T follicular helper cell (primary cell): Measurements from ENCODE around the gene GORASP1.

Experiments
- DNase-seq: peaks from one replicate; pipeline ENCODE4 v3.0.0-alpha.2; 2020; ENCODE audit warnings: low read depth

The GORASP1 gene

DNA sequence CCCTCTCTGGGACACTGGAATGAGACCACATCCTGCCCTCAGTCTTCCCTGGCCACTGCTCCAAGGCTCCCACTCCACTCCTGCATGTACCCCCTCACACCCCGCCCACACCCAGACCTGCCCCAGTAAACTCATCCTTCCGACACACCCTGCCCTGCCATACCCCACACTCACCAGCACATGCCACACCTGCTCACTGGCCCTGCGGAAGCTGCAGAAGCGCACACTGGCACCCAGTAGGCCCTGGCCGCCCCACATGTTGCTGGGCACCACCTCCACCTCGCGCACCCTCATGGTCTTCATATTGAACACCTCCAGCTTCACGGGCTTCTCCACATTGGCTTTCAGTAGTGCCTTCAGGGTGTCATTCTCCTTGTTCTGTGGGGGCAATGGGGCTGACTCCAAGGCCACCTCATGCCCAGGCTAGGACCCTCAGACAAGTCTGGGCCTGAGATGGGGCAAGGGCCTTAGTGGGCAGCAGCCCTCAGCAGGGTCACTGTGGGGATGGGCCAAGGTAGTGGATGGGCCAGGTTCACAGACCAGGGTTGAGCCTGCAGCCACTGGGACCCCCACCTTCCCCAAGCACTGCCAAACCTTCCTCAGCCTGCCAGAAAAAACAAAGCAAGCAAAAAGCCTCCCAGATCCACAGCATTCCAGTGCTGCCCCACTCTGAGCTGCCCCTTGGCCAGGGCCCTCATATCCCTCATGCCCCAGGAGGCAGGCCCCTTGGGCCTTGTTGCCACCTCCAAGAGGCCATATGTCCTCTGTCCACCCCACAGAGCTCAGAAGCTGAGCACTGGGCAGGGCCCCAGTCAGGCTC, 4.7 kb downstream of the GORASP1 start:
- DNase-seq, result no peak

- peak; percentile 34 for DNase-seq
Observed at GRCh38 chr3:39101022-39101689, 6.3 kb downstream of the GORASP1 start.

GRCh38 chr3:39100500-39100886, 6.9 kb downstream of the GORASP1 start:
- no peak for DNase-seq

GRCh38 chr3:39099738-39100499, 7.5 kb downstream of the GORASP1 start:
- DNase-seq, result no peak

- no peak for DNase-seq
Observed at GRCh38 chr3:39099242-39099641, 8.2 kb downstream of the GORASP1 start.

- DNase-seq, result no peak
Observed at GRCh38 chr3:39098473-39099000, 8.9 kb downstream of the GORASP1 start.

GRCh38 chr3:39097716-39098472, 9.5 kb downstream of the GORASP1 start:
- no peak for DNase-seq

DNA sequence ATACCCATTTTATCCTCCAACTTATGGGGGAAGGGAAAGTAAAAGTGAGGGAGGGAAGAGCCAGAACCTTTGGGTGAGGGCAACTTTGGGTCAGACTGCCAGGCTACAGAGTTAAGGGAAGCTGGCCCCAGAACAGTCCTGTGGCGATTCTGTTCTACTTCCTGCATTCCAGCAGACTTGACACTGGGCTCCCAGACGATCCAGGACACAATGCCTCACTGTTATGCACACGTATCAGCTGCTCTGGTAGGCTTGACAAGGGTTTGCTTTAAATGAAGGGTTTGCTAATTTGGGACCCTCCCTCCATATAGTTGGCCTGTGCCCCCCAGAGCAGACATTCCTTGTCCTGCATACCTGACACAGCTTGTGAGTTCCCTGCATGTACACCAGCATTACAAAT, 10.7 kb downstream of the GORASP1 start:
- DNase-seq, result no peak

DNA sequence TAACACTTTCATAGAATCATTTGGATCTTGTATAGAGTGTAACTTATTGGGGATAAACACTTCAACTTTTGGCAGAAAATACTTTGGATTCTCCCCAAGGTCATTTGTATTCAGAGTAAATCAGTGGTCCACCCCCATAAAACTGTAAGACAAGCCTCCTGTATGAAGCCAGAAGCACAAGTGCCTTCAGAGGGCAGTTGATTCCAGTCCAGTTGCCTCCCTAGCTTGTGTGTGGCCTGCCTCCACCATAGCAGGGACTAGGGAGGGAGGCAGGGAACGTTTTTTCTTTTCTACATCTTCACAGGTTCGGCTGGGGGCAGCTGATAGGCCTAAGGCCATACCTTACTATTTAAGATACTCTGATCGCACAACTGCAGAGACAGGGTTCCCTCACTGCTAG, 11.6 kb downstream of the GORASP1 start:
- DNase-seq, result no peak

GRCh38 chr3:39094851-39095677, 12.4 kb downstream of the GORASP1 start:
- DNase-seq, result no peak

DNA sequence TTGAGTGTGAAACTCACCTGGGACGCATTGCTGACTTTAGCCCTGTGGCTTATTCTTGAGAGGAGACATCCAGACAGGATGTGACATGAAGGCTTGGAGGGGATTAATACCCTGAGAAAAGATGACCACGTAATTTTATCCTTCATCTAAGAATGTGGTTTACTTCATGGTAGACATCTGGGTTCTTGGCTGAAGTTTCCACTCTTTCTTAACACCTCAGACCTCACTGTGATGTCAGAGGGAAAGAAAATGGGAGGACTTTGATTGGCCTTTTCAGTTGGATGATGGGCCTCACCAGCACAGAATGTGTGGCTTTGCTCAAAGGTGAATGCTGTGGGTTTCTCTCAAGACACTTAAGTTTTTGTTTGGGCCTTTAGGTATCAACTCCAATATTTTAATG, 16.5 kb downstream of the GORASP1 start:
- DNase-seq, result no peak

- DNase-seq, result no peak
Observed at GRCh38 chr3:39088889-39089288, 18.5 kb downstream of the GORASP1 start.

DNA sequence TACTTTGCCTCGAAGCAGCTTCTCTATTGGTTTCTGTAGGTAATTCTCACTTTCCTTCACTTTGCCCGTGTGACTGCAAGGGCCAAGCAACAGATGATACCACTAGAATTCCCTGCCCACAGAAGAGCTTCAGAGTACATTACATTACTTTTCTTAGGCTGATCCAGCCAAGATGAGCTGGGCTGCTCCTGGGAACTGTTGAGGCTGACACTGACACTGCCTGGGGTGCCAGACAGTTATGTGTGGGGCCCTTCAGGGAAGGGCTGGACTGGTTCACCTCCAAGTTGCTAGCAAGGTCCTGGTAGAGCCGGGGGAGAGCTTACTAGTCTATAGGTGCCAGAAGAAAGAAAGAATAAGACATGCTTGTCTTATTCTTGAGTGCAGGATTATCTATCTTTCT, 19.0 kb downstream of the GORASP1 start:
- no peak for DNase-seq

GRCh38 chr3:39086144-39086543, 21.3 kb downstream of the GORASP1 start:
- DNase-seq, result no peak

DNA sequence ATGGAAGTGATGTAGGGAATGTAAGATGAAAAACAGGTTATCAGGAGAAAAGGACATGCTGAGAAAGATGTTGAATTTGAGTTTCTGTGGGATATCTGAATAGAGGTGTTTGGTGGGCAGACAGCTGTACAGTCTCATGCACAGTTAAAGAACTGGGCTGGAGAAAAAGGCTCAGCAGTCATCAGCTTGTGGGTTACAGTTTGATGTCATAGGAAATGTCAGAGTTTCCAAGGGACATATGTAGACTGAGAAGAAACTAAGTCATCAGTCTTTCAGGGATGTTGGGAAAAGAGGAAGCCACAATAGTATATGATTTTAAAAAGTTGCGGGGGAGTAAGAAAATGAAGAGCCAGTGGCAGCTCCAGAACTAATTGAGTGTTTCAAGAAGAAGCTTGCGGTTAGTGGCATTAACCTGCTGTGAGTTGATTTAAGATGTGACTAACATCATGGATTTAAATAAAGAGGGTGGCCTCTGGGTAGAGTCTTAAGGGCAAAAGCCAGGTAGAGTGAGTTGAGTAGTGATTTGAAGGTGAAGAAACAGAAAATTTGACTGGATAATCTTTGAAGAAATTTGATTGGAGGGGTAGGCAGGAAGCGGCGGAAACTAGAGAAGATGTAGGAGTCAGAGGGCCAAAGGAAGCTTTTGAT, 24.6 kb downstream of the GORASP1 start:
- no peak for DNase-seq

DNA sequence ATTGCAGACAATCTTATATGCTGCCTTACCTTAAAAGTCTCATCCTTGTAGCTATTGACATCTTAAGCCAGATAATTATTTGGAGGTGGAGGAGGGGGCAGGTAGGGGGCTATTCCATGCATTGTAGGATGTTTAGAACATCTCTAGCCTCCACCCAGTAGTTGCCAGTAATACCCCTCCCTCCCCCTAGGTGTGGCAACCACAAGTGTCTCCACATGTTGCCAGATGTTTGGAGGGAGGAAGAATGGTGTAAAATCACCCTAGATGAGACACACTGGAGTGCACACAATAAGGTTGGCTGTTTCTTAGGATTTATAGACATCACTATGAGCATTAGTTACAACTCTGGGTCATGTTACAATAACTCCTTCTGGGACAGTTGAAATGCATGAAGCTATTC, 27.4 kb downstream of the GORASP1 start:
- no peak for DNase-seq

- no peak for DNase-seq
Observed at GRCh38 chr3:39079530-39079929, 27.9 kb downstream of the GORASP1 start.

DNA sequence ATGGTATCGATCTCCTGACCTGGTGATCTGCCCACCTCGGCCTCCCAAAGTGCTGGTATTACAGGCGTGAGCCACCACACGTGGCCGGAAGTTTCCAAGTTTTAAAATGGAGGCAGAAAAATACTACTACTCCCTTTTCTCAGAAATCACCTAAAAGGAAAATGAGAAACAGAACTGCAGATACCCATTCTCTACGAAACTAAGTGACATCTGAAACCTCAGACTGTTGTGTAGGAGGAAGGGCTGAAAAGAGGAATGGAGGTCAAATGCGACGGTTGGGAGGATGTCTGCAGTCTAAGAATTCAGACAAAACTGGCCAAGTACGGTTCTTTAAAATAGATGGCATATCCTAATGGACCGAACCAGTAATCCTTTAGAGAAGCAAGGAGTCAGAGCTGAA, 31.5 kb downstream of the GORASP1 start:
- DNase-seq, result no peak

DNA sequence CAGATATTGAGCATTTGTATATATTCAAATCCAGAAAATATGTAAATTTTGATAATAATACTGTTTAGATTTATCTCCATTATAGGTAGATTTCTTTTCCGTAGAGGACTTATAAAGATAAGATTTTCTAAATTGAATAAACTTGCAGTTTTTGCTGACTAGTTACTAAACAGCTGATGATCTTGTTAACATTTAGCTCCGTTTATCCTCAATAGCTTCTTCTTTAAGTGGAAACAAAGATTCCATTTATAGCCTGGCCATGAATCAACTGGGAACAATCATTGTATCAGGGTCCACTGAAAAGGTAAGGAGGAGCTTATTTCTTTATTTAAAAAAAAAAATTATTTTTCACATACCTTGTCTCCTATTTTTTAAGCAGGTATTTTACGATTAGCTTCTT, 38.9 kb downstream of the GORASP1 start:
- no peak for DNase-seq

GRCh38 chr3:39067286-39067685, 40.1 kb downstream of the GORASP1 start:
- no peak for DNase-seq
